DOHH2 (cell line): Measurements from ENCODE around the gene PHAX.
"Not testable (repeated sequence)": the region's sequence is repeated elsewhere in the genome, so short reads cannot be mapped to it uniquely, and the experiment has no call there.

Experiments
- H3F3A ChIP-seq: fragments of 200-600 bp; sonication (generic), shearing (Covaris generic); 2 replicates; pipeline ENCODE4 v1.6.0; 2016; ENCODE audit warnings: antibody characterized with exemption, mild to moderate bottlenecking; ENCODE audit not compliant: control insufficient read depth, insufficient read depth
- H3K27ac ChIP-seq: fragments of 200-600 bp; sonication (generic); 2 replicates; pipeline ENCODE4 v1.5.1; 2014; ENCODE audit warnings: low read depth, mild to moderate bottlenecking, low read length, moderate library complexity
- H3K27me3 ChIP-seq: fragments of 200-600 bp; sonication (generic); 2 replicates; pipeline ENCODE4 v1.6.1; 2014; ENCODE audit warnings: mild to moderate bottlenecking, low read length, mixed read lengths; ENCODE audit not compliant: control insufficient read depth
- H3K36me3 ChIP-seq: fragments of 200-600 bp; sonication (generic); 2 replicates; pipeline ENCODE4 v1.6.1; 2014; ENCODE audit warnings: mild to moderate bottlenecking, low read length, moderate library complexity, mixed read lengths; ENCODE audit not compliant: control insufficient read depth
- H3K4me1 ChIP-seq: fragments of 200-600 bp; sonication (generic); 2 replicates; pipeline ENCODE4 v1.6.1; 2014; ENCODE audit warnings: mild to moderate bottlenecking, low read length, mixed read lengths; ENCODE audit not compliant: control insufficient read depth
- H3K4me2 ChIP-seq: fragments of 200-600 bp; sonication (generic); 2 replicates; pipeline ENCODE4 v1.6.0; 2014; ENCODE audit warnings: mild to moderate bottlenecking, low read length, moderate library complexity
- H3K4me3 ChIP-seq: fragments of 200-600 bp; sonication (generic); 2 replicates; pipeline ENCODE4 v1.5.1; 2014; ENCODE audit warnings: mild to moderate bottlenecking, low read length, mixed read lengths
- H3K79me2 ChIP-seq: fragments of 200-600 bp; sonication (generic); 2 replicates; pipeline ENCODE4 v1.6.1; 2014; ENCODE audit warnings: mild to moderate bottlenecking, low read length, mixed read lengths; ENCODE audit not compliant: control insufficient read depth
- H3K9me2 ChIP-seq: fragments of 200-600 bp; sonication (generic); replicated peaks from 2 replicates; pipeline ENCODE4 v1.6.1; 2014; ENCODE audit warnings: mild to moderate bottlenecking, low read length, mixed read lengths; ENCODE audit not compliant: control insufficient read depth
- H3K9me3 ChIP-seq: fragments of 200-600 bp; sonication (generic); 2 replicates; pipeline ENCODE4 v1.6.1; 2014; ENCODE audit warnings: antibody characterized with exemption, low read length, mixed read lengths; ENCODE audit not compliant: control insufficient read depth, insufficient read depth
- H4K20me1 ChIP-seq: fragments of 200-600 bp; sonication (generic); 2 replicates; pipeline ENCODE4 v1.6.0; 2014; ENCODE audit warnings: low read depth, mild to moderate bottlenecking, antibody characterized with exemption, low read length, moderate library complexity; ENCODE audit not compliant: control insufficient read depth, insufficient read depth
- CTCF ChIP-seq: fragments of 200-600 bp; sonication (generic); IDR thresholded peaks from one replicate; pipeline ENCODE4 v1.5.1; 2014; ENCODE audit warnings: antibody characterized with exemption, mild to moderate bottlenecking, low read depth, low read length; ENCODE audit not compliant: poor library complexity, severe bottlenecking
- EZH2phosphoT487 ChIP-seq: fragments of 200-600 bp; sonication (generic); IDR thresholded peaks from 2 replicates; pipeline ENCODE4 v1.6.1; 2017; ENCODE audit warnings: borderline replicate concordance, mild to moderate bottlenecking, antibody characterized with exemption, low read length, moderate library complexity, mixed read lengths

Gene PHAX

GRCh38 chr5:126658561-126658960 is 57.8 kb downstream of the PHAX start:
- Histone ChIP-seq H3K4me1 (peaks cover 5% of the 10 kb centered on the region), H3K27ac (no peak overlapping the region), H3F3A (no peaks in the 10 kb centered on the region), H3K4me2 (no peak overlapping the region), H3K36me3 (no peaks in the 10 kb centered on the region), H3K27me3 (no peaks in the 10 kb centered on the region), H4K20me1 (no peaks in the 10 kb centered on the region), H3K4me3 (no peak overlapping the region), H3K79me2 (no peaks in the 10 kb centered on the region), H3K9me3 (no peaks in the 10 kb centered on the region), H3K9me2 (no peaks in the 10 kb centered on the region)
- TF ChIP-seq CTCF (no peak), EZH2phosphoT487 (no peak)

- Histone ChIP-seq H3K4me1 (peaks cover 5% of the 10 kb centered on the region), H3K4me3 (no peak overlapping the region), H3K4me2 (no peak overlapping the region), H3K9me2 (no peaks in the 10 kb centered on the region), H3K27ac (no peak overlapping the region), H3K9me3 (no peaks in the 10 kb centered on the region), H3K27me3 (0 out of 2 replicates have a peak, but pooled peaks cover under 1% of the 10 kb centered on the region), H3K36me3 (no peaks in the 10 kb centered on the region), H3F3A (no peaks in the 10 kb centered on the region), H3K79me2 (no peaks in the 10 kb centered on the region), H4K20me1 (no peaks in the 10 kb centered on the region)
- no peak for TF ChIP-seq EZH2phosphoT487
- no peak for TF ChIP-seq CTCF
Measured at GRCh38 chr5:126659805-126660482, 59.2 kb downstream of the PHAX start.

- Histone ChIP-seq H3K27me3 (peaks cover 3% of the 10 kb centered on the region; the same call in 1 of the 2 replicates), H3K79me2 (no peaks in the 10 kb centered on the region), H3K4me3 (no peak overlapping the region), H3F3A (no peaks in the 10 kb centered on the region), H3K27ac (no peak overlapping the region), H3K36me3 (no peaks in the 10 kb centered on the region), H3K9me2 (no peaks in the 10 kb centered on the region), H3K4me1 (peaks cover 5% of the 10 kb centered on the region), H3K4me2 (no peak overlapping the region), H4K20me1 (no peaks in the 10 kb centered on the region), H3K9me3 (peaks cover under 1% of the 10 kb centered on the region; the same call in 1 of the 2 replicates)
- TF ChIP-seq EZH2phosphoT487: no peak
- TF ChIP-seq CTCF: no peak
Measured at GRCh38 chr5:126664586-126664985, 63.8 kb downstream of the PHAX start.

GRCh38 chr5:126670109-126670508 is 69.4 kb downstream of the PHAX start:
- H3K4me1 ChIP-seq, H3K79me2 ChIP-seq, H3K36me3 ChIP-seq, H3K4me2 ChIP-seq, H3K27ac ChIP-seq, H3K9me3 ChIP-seq, H3K4me3 ChIP-seq, H3K9me2 ChIP-seq, H3F3A ChIP-seq, H3K27me3 ChIP-seq, H4K20me1 ChIP-seq: not testable (repeated sequence)

- not testable (repeated sequence) for H3K36me3 ChIP-seq, H3K4me1 ChIP-seq
Measured at GRCh38 chr5:126671681-126672080, 70.9 kb downstream of the PHAX start.

More at GRCh38 chr5:126671681-126672080, 70.9 kb downstream of the PHAX start:
- not testable (repeated sequence) for H3K9me3 ChIP-seq, H4K20me1 ChIP-seq, H3F3A ChIP-seq, H3K9me2 ChIP-seq, H3K4me2 ChIP-seq, H3K27ac ChIP-seq, H3K4me3 ChIP-seq, H3K27me3 ChIP-seq, H3K79me2 ChIP-seq
